A673 (cell line): ENCODE measurements around the gene TUBA3E. TPM values are rescaled to one million over a fixed set of nuclear protein-coding genes. Genes with fewer than 3 reads are reported as not detected.
"Not testable (repeated sequence)": the region's sequence is repeated elsewhere in the genome, so short reads cannot be mapped to it uniquely, and the experiment has no call there.

Experiments
- BruUV-seq: library from RNA; stranded (reverse); fragments of 400-500 nt; replicated peaks from 2 replicates; lab custom pipeline; 2021; lab: Mats Ljungman, UMichigan
- CTCF ChIA-PET: fragments of 300-600 bp; sonication (Branson Sonifier 250); formaldehyde crosslinking; loops from one replicate; lab custom pipeline; 2022; ENCODE audit warnings: antibody characterized with exemption; lab: Charles Lee
- POLR2A ChIA-PET: fragments of 300-600 bp; sonication (Branson Sonifier 250); formaldehyde crosslinking; loops from one replicate; lab custom pipeline; 2022; ENCODE audit warnings: antibody characterized with exemption; ENCODE audit not compliant: low non-redundant PET; lab: Charles Lee
- DNase-seq: peaks from one replicate; pipeline ENCODE4 v3.0.0-alpha.2; 2015; ENCODE audit warnings: low spot score
- H3K27ac ChIP-seq: fragments of 200-600 bp; sonication (generic); 2 replicates; pipeline ENCODE4 v1.5.1; 2016; ENCODE audit warnings: mixed run types, low read depth, mild to moderate bottlenecking, mixed read lengths, antibody characterized with exemption, low read length; ENCODE audit not compliant: poor library complexity, severe bottlenecking
- H3K27me3 ChIP-seq: fragments of 200-600 bp; sonication (generic); replicated peaks from 2 replicates; pipeline ENCODE4 v1.6.1; 2017; ENCODE audit warnings: mixed run types, low read depth, mild to moderate bottlenecking, mixed read lengths, antibody characterized with exemption, low read length; ENCODE audit not compliant: insufficient read depth, poor library complexity
- H3K36me3 ChIP-seq: fragments of 200-600 bp; sonication (generic); 2 replicates; pipeline ENCODE4 v1.6.1; 2016; ENCODE audit warnings: mixed run types, mild to moderate bottlenecking, mixed read lengths, antibody characterized with exemption, low read length; ENCODE audit not compliant: insufficient read depth, poor library complexity, severe bottlenecking
- H3K4me1 ChIP-seq: fragments of 200-600 bp; sonication (generic); 2 replicates; pipeline ENCODE4 v1.6.1; 2017; ENCODE audit warnings: mixed run types, mild to moderate bottlenecking, mixed read lengths, antibody characterized with exemption, low read length; ENCODE audit not compliant: insufficient read depth, poor library complexity, severe bottlenecking
- H3K4me3 ChIP-seq: fragments of 200-600 bp; sonication (generic); 2 replicates; pipeline ENCODE4 v1.5.1; 2016; ENCODE audit warnings: low read depth, mixed run types, mild to moderate bottlenecking, mixed read lengths, low read length; ENCODE audit not compliant: poor library complexity, severe bottlenecking
- H3K9me3 ChIP-seq: fragments of 200-600 bp; sonication (generic); 2 replicates; pipeline ENCODE4 v1.6.1; 2016; ENCODE audit warnings: mixed run types, low read depth, mild to moderate bottlenecking, mixed read lengths, antibody characterized with exemption, low read length; ENCODE audit not compliant: poor library complexity, severe bottlenecking
- intact Hi-C: fragments of 100-400 bp; cut with micrococcal nuclease; formaldehyde crosslinking; loops from one replicate; pipeline ENCODE4 v1.10.0; 2022; ENCODE audit not compliant: unreplicated experiment
- total RNA-seq: library from RNA; stranded (reverse); gene quantifications from 2 replicates; pipeline ENCODE4 v1.2.3, GENCODE V29; 2021

TUBA3E gene
- total RNA-seq, 1 experiment from 2014 or later: not detected

- H3K9me3 ChIP-seq, POLR2A ChIA-PET, intact Hi-C loops: not testable (repeated sequence)
Observed at GRCh38 chr2:130220505-130220904, 22.3 kb upstream of the TUBA3E start.

DNA sequence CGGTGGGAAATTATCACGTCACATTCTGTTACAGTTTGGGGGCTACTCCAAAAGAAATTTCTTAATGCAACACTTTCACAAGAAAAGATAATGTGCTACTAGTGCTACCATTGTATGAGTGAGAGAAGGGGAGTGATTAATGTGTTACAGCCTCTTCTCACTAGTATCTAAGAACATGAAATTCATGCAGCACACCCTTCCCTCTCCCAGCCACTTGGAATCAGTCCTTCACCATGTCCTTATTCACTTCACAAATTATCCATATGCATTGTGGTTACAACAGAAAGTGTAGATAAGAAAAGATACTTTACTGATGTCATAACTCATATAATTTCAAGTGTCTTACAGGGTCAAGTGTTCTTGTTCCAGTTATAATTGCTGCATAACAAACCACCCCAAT, 20.9 kb upstream of the TUBA3E start:
- H3K27me3 ChIP-seq: peaks cover 11% of the 10 kb centered on the region
- DNase-seq, H3K36me3 ChIP-seq, H3K27ac ChIP-seq, CTCF ChIA-PET, H3K4me3 ChIP-seq, H3K4me1 ChIP-seq, H3K9me3 ChIP-seq, BruUV-seq, POLR2A ChIA-PET, intact Hi-C loops: not testable (repeated sequence)

More at GRCh38 chr2:130220505-130220904, 22.3 kb upstream of the TUBA3E start:
- H3K36me3 ChIP-seq, H3K4me1 ChIP-seq, H3K27ac ChIP-seq, H3K4me3 ChIP-seq, CTCF ChIA-PET, H3K27me3 ChIP-seq, DNase-seq, BruUV-seq: not testable (repeated sequence)

DNA sequence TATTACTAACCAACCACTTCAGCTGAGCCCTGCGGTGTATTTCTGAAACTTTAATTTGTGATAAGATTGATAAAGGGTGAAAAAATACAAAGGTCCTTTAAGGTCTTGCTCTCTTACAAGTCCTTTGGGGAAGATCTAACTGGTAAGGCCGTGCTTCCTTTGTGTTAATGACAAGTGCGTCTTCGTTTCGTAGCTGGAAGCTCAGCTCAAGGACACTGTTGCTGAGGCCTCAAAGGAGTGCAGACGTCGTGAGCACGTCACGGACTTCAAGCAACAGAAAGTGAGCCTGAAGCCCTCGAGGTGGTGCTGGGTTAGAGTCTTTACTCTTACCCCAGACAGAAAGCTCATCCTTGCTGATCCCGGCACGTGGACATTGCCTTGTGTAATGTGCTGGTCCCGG, 8.8 kb upstream of the TUBA3E start:
- intact Hi-C loops: not testable (repeated sequence)

DNA sequence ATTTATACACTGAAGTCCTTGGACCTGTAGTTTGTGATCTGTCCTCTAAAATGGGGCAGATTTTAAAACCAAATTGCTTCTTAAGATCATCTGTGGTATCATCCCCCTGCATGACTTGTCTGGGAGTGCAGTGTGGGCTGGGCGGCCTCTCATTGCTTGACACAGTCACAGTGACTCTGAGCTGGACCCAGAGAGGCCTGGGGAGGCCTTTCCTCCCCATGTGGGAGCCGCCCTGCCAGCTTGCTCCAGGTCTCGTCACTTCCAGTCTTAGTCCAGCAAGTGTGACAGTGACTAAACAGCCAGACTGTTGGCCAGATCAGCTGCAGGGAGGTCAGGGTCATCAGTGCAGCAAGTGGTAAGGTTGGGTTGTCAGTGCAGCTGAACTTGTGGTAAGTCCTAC, 4.9 kb upstream of the TUBA3E start:
- POLR2A ChIA-PET, DNase-seq, H3K27me3 ChIP-seq, intact Hi-C loops, H3K36me3 ChIP-seq, H3K27ac ChIP-seq, H3K9me3 ChIP-seq, H3K4me1 ChIP-seq, BruUV-seq, H3K4me3 ChIP-seq, CTCF ChIA-PET: not testable (repeated sequence)

More for the DNA sequence above, 8.8 kb upstream of the TUBA3E start:
- H3K27me3 ChIP-seq, BruUV-seq, CTCF ChIA-PET, H3K4me3 ChIP-seq, H3K36me3 ChIP-seq, POLR2A ChIA-PET, H3K9me3 ChIP-seq, DNase-seq, H3K27ac ChIP-seq, H3K4me1 ChIP-seq: not testable (repeated sequence)

- H3K4me3 ChIP-seq, H3K36me3 ChIP-seq, H3K4me1 ChIP-seq, CTCF ChIA-PET, H3K27me3 ChIP-seq, BruUV-seq, DNase-seq, intact Hi-C loops, H3K9me3 ChIP-seq, POLR2A ChIA-PET, H3K27ac ChIP-seq: not testable (repeated sequence)
Observed at GRCh38 chr2:130202518-130202917, 4.3 kb upstream of the TUBA3E start.

DNA sequence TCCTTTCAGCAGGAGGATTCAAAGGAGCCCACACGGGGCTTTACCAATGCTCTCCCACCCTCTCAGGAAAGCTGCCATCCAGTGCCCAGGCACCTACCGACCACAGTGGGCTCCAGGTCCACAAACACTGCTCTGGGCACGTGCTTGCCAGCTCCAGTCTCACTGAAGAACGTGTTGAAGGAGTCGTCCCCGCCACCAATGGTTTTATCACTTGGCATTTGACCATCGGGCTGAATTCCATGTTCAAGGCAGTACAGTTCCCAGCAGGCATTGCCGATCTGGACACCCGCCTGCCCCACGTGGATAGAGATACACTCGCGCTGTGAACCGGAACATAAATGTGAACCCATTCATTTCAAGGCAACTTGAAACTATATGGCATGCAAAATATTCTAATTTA, 2.2 kb downstream of the TUBA3E start:
- H3K9me3 ChIP-seq, H3K4me3 ChIP-seq, POLR2A ChIA-PET, BruUV-seq, H3K4me1 ChIP-seq, H3K36me3 ChIP-seq, H3K27me3 ChIP-seq, H3K27ac ChIP-seq, CTCF ChIA-PET, DNase-seq, intact Hi-C loops: not testable (repeated sequence)

DNA sequence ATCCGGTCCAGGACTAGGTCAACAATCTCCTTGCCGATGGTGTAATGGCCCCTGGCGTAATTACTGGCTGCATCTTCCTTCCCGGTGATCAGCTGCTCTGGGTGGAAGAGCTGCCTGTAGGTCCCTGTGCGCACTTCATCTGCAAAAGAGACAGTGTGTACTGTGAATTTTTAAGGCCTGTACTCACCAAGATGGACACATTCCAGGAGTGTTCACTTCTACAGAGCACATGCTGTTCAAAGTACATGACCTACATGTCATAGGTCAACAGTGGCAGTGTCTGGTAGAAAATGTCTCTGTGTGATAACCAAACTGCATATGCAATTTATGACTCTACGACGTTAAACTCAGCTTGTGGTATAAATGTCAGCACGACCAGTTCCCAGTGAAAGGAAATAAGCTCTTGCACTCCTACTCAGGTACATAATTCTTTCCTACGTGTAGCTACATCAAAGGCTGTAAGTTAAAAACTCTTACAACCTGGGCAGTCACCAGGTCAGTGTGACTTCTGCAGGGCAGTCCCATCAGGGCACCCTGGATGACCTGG, 3.1 kb downstream of the TUBA3E start:
- CTCF ChIA-PET, BruUV-seq: not testable (repeated sequence)

GRCh38 chr2:130193824-130194223, 4.4 kb downstream of the TUBA3E start:
- H3K27me3 ChIP-seq, POLR2A ChIA-PET, H3K4me3 ChIP-seq, intact Hi-C loops, H3K9me3 ChIP-seq, CTCF ChIA-PET, H3K36me3 ChIP-seq, H3K4me1 ChIP-seq, BruUV-seq, H3K27ac ChIP-seq, DNase-seq: not testable (repeated sequence)

More for the DNA sequence above, 3.1 kb downstream of the TUBA3E start:
- H3K4me1 ChIP-seq, intact Hi-C loops, DNase-seq, H3K4me3 ChIP-seq, H3K27me3 ChIP-seq, H3K9me3 ChIP-seq, POLR2A ChIA-PET, H3K27ac ChIP-seq, H3K36me3 ChIP-seq: not testable (repeated sequence)
